ENCODE measurements around the gene TCP11L1.
"Not testable (repeated sequence)": the region's sequence is repeated elsewhere in the genome, so short reads cannot be mapped to it uniquely, and the experiment has no call there.

TCP11L1 gene

GRCh38 chr11:33068611-33069340 lies 29.4 kb downstream of the TCP11L1 start:
- DNase-seq, result no peak

- no peak for DNase-seq
Measured at GRCh38 chr11:33072465-33072864, 33.1 kb downstream of the TCP11L1 start.

- no peak for DNase-seq
Measured at GRCh38 chr11:33083918-33084317, 44.5 kb downstream of the TCP11L1 start.

GRCh38 chr11:33086017-33086416 lies 46.6 kb downstream of the TCP11L1 start:
- no peak for DNase-seq

GRCh38 chr11:33089776-33090175 lies 50.4 kb downstream of the TCP11L1 start:
- DNase-seq, result no peak

GRCh38 chr11:33094157-33094556 lies 54.8 kb downstream of the TCP11L1 start:
- no peak for DNase-seq

GRCh38 chr11:33103836-33104235 lies 64.5 kb downstream of the TCP11L1 start:
- no peak for DNase-seq

GRCh38 chr11:33109294-33109895 lies 70.0 kb downstream of the TCP11L1 start:
- no peak for DNase-seq

- no peak for DNase-seq
Measured at GRCh38 chr11:33110083-33110482, 70.7 kb downstream of the TCP11L1 start.

- DNase-seq, result no peak
Measured at GRCh38 chr11:33116535-33116934, 77.2 kb downstream of the TCP11L1 start.

- not testable (repeated sequence) for DNase-seq
Measured at GRCh38 chr11:33122696-33123095, 83.3 kb downstream of the TCP11L1 start.
